Fibroblast of skin of abdomen (primary cell): ENCODE results near the gene ACLY. TPM values are rescaled to one million over a fixed set of nuclear protein-coding genes. Genes with fewer than 3 reads are reported as not detected.
A peak's percentile ranks its signal among the peaks of the same experiment; 100 is the strongest.

Experiments
- DNase-seq: peaks from one replicate; pipeline ENCODE4 v3.0.0-alpha.2; 2013
- polyA plus RNA-seq, 2 experiments: library from polyadenylated mRNA; unstranded; fragments of 120-200 nt; gene quantifications; one replicate each; pipeline ENCODE4 v1.2.1, GENCODE V29; 2013; ENCODE audit not compliant: insufficient read length in 2 of 2

Gene ACLY
- 175 TPM for polyA plus RNA-seq (2013, experiment 1 of 2; ENCODE audit: insufficient read length)
- 170 TPM for polyA plus RNA-seq (2013, experiment 2 of 2; ENCODE audit: insufficient read length)

- DNase-seq, result peak; percentile 97
Measured at GRCh38 chr17:41918314-41919164, at the start of gene ACLY. TSS of gene ACLY (minus strand) at chr17:41918951. CDS start at chr17:41913873, 5,078 bp downstream.

- DNase-seq, result no peak
Measured at GRCh38 chr17:41967921-41968578, 49.3 kb upstream of the ACLY start.

GRCh38 chr17:41967141-41967920 is 48.6 kb upstream of the ACLY start:
- DNase-seq, result no peak

GRCh38 chr17:41966463-41967140 is 47.9 kb upstream of the ACLY start, which contains the start of gene CNP:
TSS of gene CNP (plus strand) at chr17:41966795. CDS start at chr17:41966885, 90 bp downstream.
- peak; percentile 92 for DNase-seq

GRCh38 chr17:41965694-41966462 is 47.1 kb upstream of the ACLY start:
- DNase-seq, result peak; percentile 27

GRCh38 chr17:41962768-41963434 is 44.1 kb upstream of the ACLY start:
- DNase-seq, result peak; percentile 39

GRCh38 chr17:41962111-41962510 is 43.4 kb upstream of the ACLY start:
- no peak for DNase-seq

- DNase-seq, result peak; percentile 50
Measured at GRCh38 chr17:41959336-41960095, 40.8 kb upstream of the ACLY start.

- DNase-seq, result no peak
Measured at GRCh38 chr17:41959030-41959335, 40.2 kb upstream of the ACLY start.

GRCh38 chr17:41957869-41958439 is 39.2 kb upstream of the ACLY start:
- DNase-seq, result no peak

- peak; percentile 38 for DNase-seq
Measured at GRCh38 chr17:41957031-41957868, 38.5 kb upstream of the ACLY start.

GRCh38 chr17:41956522-41956921 is 37.8 kb upstream of the ACLY start:
- no peak for DNase-seq

- DNase-seq, result no peak
Measured at GRCh38 chr17:41948762-41949460, 30.2 kb upstream of the ACLY start.

GRCh38 chr17:41944943-41945342 is 26.2 kb upstream of the ACLY start:
- DNase-seq, result no peak

- DNase-seq, result no peak
Measured at GRCh38 chr17:41943492-41943891, 24.7 kb upstream of the ACLY start.

- no peak for DNase-seq
Measured at GRCh38 chr17:41942626-41943373, 24.0 kb upstream of the ACLY start.

GRCh38 chr17:41941168-41941567 is 22.4 kb upstream of the ACLY start:
- DNase-seq, result no peak
